Stomach (tissue), 4 donors: Measurements from ENCODE around the gene JMJD4.

Experiments used
- CTCF ChIP-seq, 7 experiments: fragments of 450-650 bp in 4 of 7; fragments of 200-600 bp in 3 of 7; sonication (generic) in 3 of 7; IDR thresholded peaks; one replicate each; pipeline ENCODE4 v1.5.1; 2016 to 2019; ENCODE audit warnings: antibody characterized with exemption in 7 of 7, control low read depth in 2 of 7, mild to moderate bottlenecking in 1 of 7
- POLR2A ChIP-seq, 4 donors: fragments of 450-650 bp; IDR thresholded peaks; one replicate each; pipeline ENCODE4 v1.6.1; 2016; ENCODE audit warnings: antibody characterized with exemption in 4 of 4, control low read depth in 2 of 4, mild to moderate bottlenecking in 1 of 4, moderate library complexity in 1 of 4
- POLR2AphosphoS5 ChIP-seq, 3 donors: sonication (generic); formaldehyde crosslinking; IDR thresholded peaks; one replicate each; pipeline ENCODE4 v1.6.1; 2016; ENCODE audit warnings: antibody characterized with exemption in 3 of 3

- TF ChIP-seq CTCF (IDR thresholded peaks at IDR 0.05) (no peak), POLR2AphosphoS5 (IDR thresholded peaks at IDR 0.05) (no peak), POLR2A (IDR thresholded peaks at IDR 0.05) (no peak)
Observed at GRCh38 chr1:227747382-227747781, 12.3 kb upstream of the JMJD4 start.
